ENCODE measurements around the gene ADAM12.
A peak's percentile ranks its signal among the peaks of the same experiment; 100 is the strongest.

ADAM12 gene

DNA sequence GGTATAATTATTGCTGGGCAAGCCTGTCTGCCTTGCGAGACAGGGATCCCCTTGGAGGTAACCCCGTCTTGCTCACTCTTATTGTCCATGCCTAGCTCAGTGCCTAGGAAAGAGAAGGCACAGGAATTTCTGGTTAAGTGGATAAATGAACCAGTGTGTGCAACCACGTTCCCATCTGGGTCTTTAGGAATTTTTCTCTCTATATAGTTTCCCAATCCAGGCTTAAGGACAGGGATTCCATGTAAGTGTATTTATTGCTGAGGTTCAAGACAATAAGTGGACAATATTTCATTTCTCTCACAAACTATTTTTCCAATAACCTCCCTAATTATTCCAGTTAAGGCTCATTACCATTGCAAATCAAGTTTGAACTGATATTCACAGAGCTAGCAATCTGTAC, 8.9 kb upstream of the ADAM12 start:
- TF ChIP-seq, protein P1, sequence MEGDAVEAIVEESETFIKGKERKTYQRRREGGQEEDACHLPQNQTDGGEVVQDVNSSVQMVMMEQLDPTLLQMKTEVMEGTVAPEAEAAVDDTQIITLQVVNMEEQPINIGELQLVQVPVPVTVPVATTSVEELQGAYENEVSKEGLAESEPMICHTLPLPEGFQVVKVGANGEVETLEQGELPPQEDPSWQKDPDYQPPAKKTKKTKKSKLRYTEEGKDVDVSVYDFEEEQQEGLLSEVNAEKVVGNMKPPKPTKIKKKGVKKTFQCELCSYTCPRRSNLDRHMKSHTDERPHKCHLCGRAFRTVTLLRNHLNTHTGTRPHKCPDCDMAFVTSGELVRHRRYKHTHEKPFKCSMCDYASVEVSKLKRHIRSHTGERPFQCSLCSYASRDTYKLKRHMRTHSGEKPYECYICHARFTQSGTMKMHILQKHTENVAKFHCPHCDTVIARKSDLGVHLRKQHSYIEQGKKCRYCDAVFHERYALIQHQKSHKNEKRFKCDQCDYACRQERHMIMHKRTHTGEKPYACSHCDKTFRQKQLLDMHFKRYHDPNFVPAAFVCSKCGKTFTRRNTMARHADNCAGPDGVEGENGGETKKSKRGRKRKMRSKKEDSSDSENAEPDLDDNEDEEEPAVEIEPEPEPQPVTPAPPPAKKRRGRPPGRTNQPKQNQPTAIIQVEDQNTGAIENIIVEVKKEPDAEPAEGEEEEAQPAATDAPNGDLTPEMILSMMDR (conservative IDR thresholded peaks at IDR 0.05; ENCODE audit: control insufficient read depth, insufficient read depth, low read depth, low read length): no peak

GRCh38 chr10:126394948-126395347, 6.7 kb upstream of the ADAM12 start:
- no peak for DNase-seq (ENCODE audit: low read depth)
- TF ChIP-seq, protein P1 (conservative IDR thresholded peaks at IDR 0.05; ENCODE audit: control insufficient read depth, insufficient read depth, low read depth, low read length): no peak
- no peak overlapping the region for H3K4me3 ChIP-seq (ENCODE audit: control insufficient read depth, low read depth, low read length)

More for the DNA sequence above, 8.9 kb upstream of the ADAM12 start:
- H3K4me3 ChIP-seq (ENCODE audit: control insufficient read depth, low read depth, low read length): no peak overlapping the region
- DNase-seq (ENCODE audit: low read depth): no peak

DNA sequence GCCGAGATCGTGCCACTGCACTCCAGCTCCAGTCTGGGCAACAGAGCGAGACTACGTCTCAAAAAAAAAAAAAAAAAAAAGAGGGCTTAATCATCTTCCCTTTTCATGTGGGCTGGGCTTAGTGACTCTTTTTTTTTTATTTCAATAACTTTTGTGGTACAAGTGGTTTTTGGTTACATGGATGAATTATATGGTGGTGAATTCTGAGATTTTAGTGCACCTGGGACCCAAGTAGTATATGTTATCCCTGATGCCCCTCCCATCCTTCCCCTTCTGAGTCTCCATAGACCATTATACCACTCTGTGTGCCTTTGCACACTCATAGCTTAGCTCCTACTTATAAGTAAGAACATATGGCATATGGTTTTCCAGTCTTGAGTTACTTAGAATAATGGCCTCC, 4.8 kb upstream of the ADAM12 start:
- TF ChIP-seq, protein P1 (conservative IDR thresholded peaks at IDR 0.05; ENCODE audit: control insufficient read depth, insufficient read depth, low read depth, low read length): no peak
- H3K4me3 ChIP-seq (ENCODE audit: control insufficient read depth, low read depth, low read length): no peak overlapping the region
- DNase-seq (ENCODE audit: low read depth): no peak

DNA sequence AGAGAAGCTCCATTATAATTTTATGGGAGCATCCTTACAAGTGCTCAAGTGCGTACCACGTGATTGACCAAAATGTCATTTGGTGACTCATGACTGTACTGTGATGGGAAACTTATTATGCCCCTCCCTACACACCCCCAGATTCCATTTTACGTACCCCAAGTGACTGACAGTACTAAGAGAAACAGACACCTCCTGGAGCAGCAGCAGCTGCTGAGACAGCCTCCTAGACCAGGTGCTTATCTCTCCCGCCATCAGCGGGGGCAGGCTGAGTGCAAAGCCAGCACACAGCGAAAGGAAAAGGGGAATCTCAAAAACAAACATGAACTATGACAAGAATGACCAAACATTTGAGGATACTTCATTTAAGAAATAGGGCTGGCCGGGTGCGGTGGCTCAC, 4.2 kb upstream of the ADAM12 start:
- TF ChIP-seq, protein P1 (conservative IDR thresholded peaks at IDR 0.05; ENCODE audit: control insufficient read depth, insufficient read depth, low read depth, low read length): no peak
- no peak overlapping the region for H3K4me3 ChIP-seq (ENCODE audit: control insufficient read depth, low read depth, low read length)
- DNase-seq (ENCODE audit: low read depth): no peak

- no peak for DNase-seq (ENCODE audit: low read depth)
- no peak overlapping the region for H3K4me3 ChIP-seq (ENCODE audit: control insufficient read depth, low read depth, low read length)
- TF ChIP-seq, protein P1 (conservative IDR thresholded peaks at IDR 0.05; ENCODE audit: control insufficient read depth, insufficient read depth, low read depth, low read length): no peak
Measured at GRCh38 chr10:126392068-126392467, 3.8 kb upstream of the ADAM12 start.

GRCh38 chr10:126391192-126391885, 3.1 kb upstream of the ADAM12 start:
- peak; percentile 83 for DNase-seq (ENCODE audit: low read depth)
- TF ChIP-seq, protein P1 (conservative IDR thresholded peaks at IDR 0.05; ENCODE audit: control insufficient read depth, insufficient read depth, low read depth, low read length): no peak
- no peak overlapping the region for H3K4me3 ChIP-seq (ENCODE audit: control insufficient read depth, low read depth, low read length)

All from fibroblast of mammary gland (primary cell).